Activated CD4-positive, alpha-beta memory T cell treated with anti-CD3 and anti-CD28 coated beads for 36 hours (primary cell): Measurements from ENCODE around the gene ATP2C1. TPM values are rescaled to one million over a fixed set of nuclear protein-coding genes. Genes with fewer than 3 reads are reported as not detected.

Source experiments
- CTCF ChIA-PET: fragments of 350-600 bp; sonication (Branson Sonifier 250); formaldehyde crosslinking; loops from one replicate; lab custom pipeline; 2021; ENCODE audit warnings: antibody characterized with exemption, inconsistent platforms; lab: Charles Lee
- POLR2A ChIA-PET: fragments of 350-600 bp; sonication (Branson Sonifier 250); formaldehyde crosslinking; loops from one replicate; lab custom pipeline; 2021; ENCODE audit warnings: antibody characterized with exemption; lab: Charles Lee
- DNase-seq: peaks from one replicate; pipeline ENCODE4 v3.0.0-alpha.2; 2020
- H3K27ac Mint-ChIP-seq: one replicate; pipeline ENCODE4 v1.8.0; 2021; ENCODE audit warnings: mixed read lengths
- H3K27me3 Mint-ChIP-seq: one replicate; pipeline ENCODE4 v1.8.0; 2021; ENCODE audit warnings: mixed read lengths
- H3K36me3 Mint-ChIP-seq: one replicate; pipeline ENCODE4 v1.8.0; 2021; ENCODE audit warnings: mixed read lengths
- H3K4me1 Mint-ChIP-seq: one replicate; pipeline ENCODE4 v1.8.0; 2021; ENCODE audit warnings: low read depth, mixed read lengths
- H3K4me3 Mint-ChIP-seq: one replicate; pipeline ENCODE4 v1.8.0; 2021; ENCODE audit warnings: mild to moderate bottlenecking, mixed read lengths
- H3K9me3 Mint-ChIP-seq: one replicate; pipeline ENCODE4 v1.8.0; 2021; ENCODE audit warnings: mixed read lengths
- intact Hi-C: fragments of 100-400 bp; cut with micrococcal nuclease; formaldehyde crosslinking; loops from one replicate; pipeline ENCODE4 v1.15.1; 2023
- total RNA-seq, 2 experiments: library from RNA; stranded (reverse); gene quantifications; one replicate each; pipeline ENCODE4 v1.2.3, GENCODE V29; 2021

ATP2C1 gene
- total RNA-seq, 2 experiments from 2014 or later: 49.8 to 53.2 TPM

- Mint-ChIP-seq H3K27ac (no peak overlapping the region), H3K27me3 (no peaks in the 10 kb centered on the region), H3K4me3 (no peak overlapping the region), H3K4me1 (peaks cover 20% of the 10 kb centered on the region), H3K36me3 (peaks cover 20% of the 10 kb centered on the region), H3K9me3 (peaks cover 12% of the 10 kb centered on the region)
- intact Hi-C loops: no loop called here
- DNase-seq: no peak
- CTCF ChIA-PET: no interaction called here
- POLR2A ChIA-PET: no interaction called here
Observed at GRCh38 chr3:130916507-130917167, 22.8 kb downstream of the ATP2C1 start.

- no peak for DNase-seq
- peaks cover 15% of the 10 kb centered on the region for H3K9me3 Mint-ChIP-seq
- H3K27me3 Mint-ChIP-seq: no peaks in the 10 kb centered on the region
- H3K4me1 Mint-ChIP-seq: peaks cover 33% of the 10 kb centered on the region
- H3K27ac Mint-ChIP-seq: no peak overlapping the region
- H3K4me3 Mint-ChIP-seq: no peak overlapping the region
- POLR2A ChIA-PET: no interaction called here
- intact Hi-C loops: no loop called here
- CTCF ChIA-PET: no interaction called here
- peaks cover 21% of the 10 kb centered on the region for H3K36me3 Mint-ChIP-seq
Observed at GRCh38 chr3:130918328-130918727, 24.4 kb downstream of the ATP2C1 start.

DNA sequence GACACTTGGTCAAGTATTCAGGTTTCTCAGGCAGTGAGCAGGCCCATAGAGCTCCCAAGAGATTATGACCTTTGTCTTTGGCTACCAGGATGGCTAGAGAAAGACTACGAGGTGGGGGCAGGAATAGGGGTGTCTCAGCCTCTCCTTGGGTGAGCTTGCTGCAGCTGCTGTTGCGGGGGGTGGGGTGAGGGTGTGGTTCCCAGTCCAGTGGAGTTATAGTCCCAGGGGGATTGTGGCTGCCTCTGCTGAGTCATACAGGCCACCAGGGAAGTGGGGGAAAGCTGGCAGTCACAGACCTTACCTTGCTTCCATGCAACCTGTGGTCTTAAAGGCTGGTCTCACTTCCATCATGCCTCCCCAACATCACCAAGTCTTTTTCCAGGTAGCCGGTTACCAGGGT, 31.7 kb downstream of the ATP2C1 start:
- H3K9me3 Mint-ChIP-seq: peaks cover 14% of the 10 kb centered on the region
- peaks cover 19% of the 10 kb centered on the region for H3K36me3 Mint-ChIP-seq
- peaks cover 43% of the 10 kb centered on the region for H3K4me1 Mint-ChIP-seq
- no peak overlapping the region for H3K27ac Mint-ChIP-seq
- intact Hi-C loops: no loop called here
- POLR2A ChIA-PET: no interaction called here
- DNase-seq: no peak
- H3K4me3 Mint-ChIP-seq: no peak overlapping the region
- CTCF ChIA-PET: no interaction called here
- H3K27me3 Mint-ChIP-seq: no peaks in the 10 kb centered on the region

DNA sequence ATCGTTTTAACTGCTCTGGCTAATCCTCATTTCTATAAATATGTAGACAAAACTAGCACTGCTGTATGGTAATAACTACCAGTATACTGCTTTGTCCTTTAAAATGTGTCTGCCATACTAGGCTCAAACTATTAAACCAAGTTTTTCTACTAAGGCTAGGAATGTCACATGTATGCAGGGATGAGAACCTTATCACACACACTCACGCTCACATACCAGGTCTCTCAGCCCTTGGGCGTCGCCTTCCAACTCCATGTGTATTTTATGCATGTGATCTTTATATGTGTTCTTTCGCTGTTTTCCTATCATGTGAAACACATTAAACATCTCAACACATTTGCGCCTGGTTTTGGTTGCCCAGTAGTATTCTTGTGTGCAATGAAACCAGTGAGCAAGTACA, 32.6 kb downstream of the ATP2C1 start:
- no peak overlapping the region for H3K4me3 Mint-ChIP-seq
- H3K36me3 Mint-ChIP-seq: peaks cover 21% of the 10 kb centered on the region
- H3K27ac Mint-ChIP-seq: no peak overlapping the region
- no peaks in the 10 kb centered on the region for H3K27me3 Mint-ChIP-seq
- intact Hi-C loops: no loop called here
- no peak for DNase-seq
- ChIA-PET POLR2A (no interaction called here), CTCF (no interaction called here)
- H3K9me3 Mint-ChIP-seq: peaks cover 14% of the 10 kb centered on the region
- H3K4me1 Mint-ChIP-seq: peaks cover 41% of the 10 kb centered on the region

DNA sequence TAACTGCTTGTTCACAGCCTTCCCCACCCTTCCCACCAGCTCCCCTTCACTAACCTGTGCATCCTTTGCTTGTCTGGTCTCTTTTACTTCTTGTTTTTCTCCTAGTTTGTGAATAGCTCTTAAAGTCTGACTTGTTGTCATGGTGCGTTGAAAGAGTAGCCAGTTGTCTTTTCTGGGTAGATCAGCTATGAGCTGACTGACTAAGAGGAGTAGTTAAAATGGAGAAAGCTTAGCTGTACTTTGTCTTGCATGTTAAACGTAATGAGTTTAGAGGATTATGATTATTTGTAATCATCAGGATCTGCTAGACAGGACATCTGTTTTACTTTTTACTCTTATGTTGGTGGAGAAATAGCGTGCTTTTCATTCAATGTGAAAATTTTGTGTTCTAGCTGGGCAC, 35.9 kb downstream of the ATP2C1 start:
- ChIA-PET POLR2A (no interaction called here), CTCF (interaction anchor here (1.4 kb wide), 1 partner anchor 37 kb away, joined by 6 read pairs; the partner anchor contains the start of gene ATP2C1)
- Mint-ChIP-seq H3K9me3 (no peaks in the 10 kb centered on the region), H3K27ac (no peak overlapping the region), H3K36me3 (peaks cover 24% of the 10 kb centered on the region), H3K4me1 (peaks cover 29% of the 10 kb centered on the region), H3K27me3 (no peaks in the 10 kb centered on the region), H3K4me3 (no peak overlapping the region)
- intact Hi-C loops: no loop called here
- DNase-seq: no peak

DNA sequence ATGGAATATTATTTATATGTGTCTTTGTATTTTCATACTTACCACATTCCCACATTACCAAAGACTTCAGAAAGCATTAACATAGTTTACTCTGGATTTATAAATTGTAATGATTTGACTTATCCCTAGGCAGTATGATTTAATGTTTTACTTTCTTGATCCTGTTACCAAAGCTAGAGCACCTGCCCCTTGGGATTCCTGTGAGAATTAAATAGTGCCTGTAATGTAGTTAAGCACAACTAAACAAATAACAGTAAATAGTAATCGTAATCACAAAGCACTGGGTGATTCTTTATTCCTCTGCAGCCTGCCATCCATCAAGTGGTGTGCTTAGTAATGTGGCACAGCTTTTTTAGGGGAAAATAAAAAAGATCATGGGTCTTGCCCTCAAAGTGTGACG, 39.1 kb downstream of the ATP2C1 start:
- no peak for DNase-seq
- ChIA-PET CTCF (no interaction called here), POLR2A (no interaction called here)
- peaks cover 14% of the 10 kb centered on the region for H3K4me1 Mint-ChIP-seq
- H3K4me3 Mint-ChIP-seq: no peak overlapping the region
- H3K27ac Mint-ChIP-seq: no peak overlapping the region
- H3K27me3 Mint-ChIP-seq: no peaks in the 10 kb centered on the region
- H3K36me3 Mint-ChIP-seq: peaks cover 21% of the 10 kb centered on the region
- no peaks in the 10 kb centered on the region for H3K9me3 Mint-ChIP-seq
- intact Hi-C loops: no loop called here

GRCh38 chr3:130933801-130934345, 40.0 kb downstream of the ATP2C1 start:
- H3K4me1 Mint-ChIP-seq: peaks cover 13% of the 10 kb centered on the region
- CTCF ChIA-PET: interaction anchor here (1.0 kb wide), 1 partner anchor 40 kb away, joined by 3 read pairs; the partner anchor contains the start of gene ATP2C1
- no peaks in the 10 kb centered on the region for H3K27me3 Mint-ChIP-seq
- no peak for DNase-seq
- H3K36me3 Mint-ChIP-seq: peaks cover 21% of the 10 kb centered on the region
- no peak overlapping the region for H3K27ac Mint-ChIP-seq
- POLR2A ChIA-PET: no interaction called here
- intact Hi-C loops: no loop called here
- no peak overlapping the region for H3K4me3 Mint-ChIP-seq
- no peaks in the 10 kb centered on the region for H3K9me3 Mint-ChIP-seq

DNA sequence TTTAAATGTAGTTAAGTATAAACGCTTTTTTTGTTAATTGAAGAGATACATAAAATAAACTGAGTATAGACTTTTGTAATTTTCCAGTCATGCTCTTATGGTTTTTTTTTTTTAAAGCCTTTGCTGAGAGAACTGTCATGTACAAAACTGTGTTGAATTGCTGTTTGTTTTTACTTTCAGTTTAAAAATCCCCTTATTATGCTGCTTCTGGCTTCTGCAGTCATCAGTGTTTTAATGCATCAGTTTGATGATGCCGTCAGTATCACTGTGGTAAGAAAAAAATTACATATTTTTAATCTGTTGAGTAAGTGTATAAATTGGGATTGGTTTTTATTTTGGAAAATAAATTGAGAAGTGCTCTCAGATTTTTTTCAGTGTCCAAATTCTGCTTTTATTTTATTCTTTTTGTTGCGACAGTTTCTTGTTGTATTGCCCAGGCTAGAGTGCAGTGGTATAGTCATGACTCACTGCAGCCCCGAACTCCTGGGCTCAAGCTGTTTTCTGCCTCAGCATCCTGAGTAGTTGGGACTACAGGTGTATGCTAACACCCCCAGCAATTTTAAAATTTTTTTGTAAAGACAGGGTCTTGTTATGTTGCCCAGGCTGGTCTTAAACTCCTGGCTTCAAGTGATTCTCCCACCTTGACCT, 40.7 kb downstream of the ATP2C1 start:
- DNase-seq: no peak
- Mint-ChIP-seq H3K27ac (no peak overlapping the region), H3K36me3 (peaks cover 23% of the 10 kb centered on the region), H3K27me3 (no peaks in the 10 kb centered on the region), H3K4me3 (no peak overlapping the region), H3K4me1 (peaks cover 7% of the 10 kb centered on the region), H3K9me3 (no peaks in the 10 kb centered on the region)
- POLR2A ChIA-PET: no interaction called here
- CTCF ChIA-PET: interaction anchor here (1.0 kb wide), 1 partner anchor 41 kb away, joined by 3 read pairs; the partner anchor contains the start of gene ATP2C1
- intact Hi-C loops: no loop called here

DNA sequence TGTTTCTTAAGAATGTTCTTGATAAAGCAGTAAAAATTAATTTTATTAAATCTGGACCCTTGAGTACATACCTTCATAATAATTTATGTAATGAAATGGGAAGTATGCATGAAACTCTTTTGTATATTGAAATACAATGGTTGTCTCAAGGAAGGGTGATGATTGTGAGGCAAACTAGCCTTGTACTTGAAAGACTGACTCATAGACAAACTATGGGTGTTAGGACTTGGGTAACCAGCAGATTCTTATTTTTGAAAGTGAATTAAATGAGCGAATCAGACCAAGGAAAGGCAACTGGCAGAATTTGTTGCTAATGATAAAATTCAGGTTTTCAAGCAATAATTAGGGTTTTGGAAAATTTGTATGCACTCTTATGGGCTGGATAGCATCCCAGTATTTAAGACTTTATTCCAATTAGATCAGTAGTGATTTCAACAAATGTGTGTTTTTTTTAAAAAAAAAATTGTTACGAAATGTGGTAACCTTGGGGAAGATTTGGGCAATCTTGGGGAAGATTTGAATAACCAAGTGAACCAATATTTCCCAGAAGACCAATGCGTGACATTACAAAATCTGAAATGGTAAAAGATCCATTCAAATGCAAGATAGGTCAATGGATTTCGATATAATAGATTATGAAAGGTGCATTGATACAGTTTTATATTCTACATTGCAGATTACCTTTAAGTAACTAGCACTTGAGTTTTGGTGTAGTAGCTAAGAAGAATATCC, 42.0 kb downstream of the ATP2C1 start:
- H3K9me3 Mint-ChIP-seq: no peaks in the 10 kb centered on the region
- POLR2A ChIA-PET: no interaction called here
- H3K36me3 Mint-ChIP-seq: peaks cover 30% of the 10 kb centered on the region
- no peak for DNase-seq
- H3K27ac Mint-ChIP-seq: no peak overlapping the region
- CTCF ChIA-PET: interaction anchor here (1.0 kb wide), 1 partner anchor 8 kb away, joined by 3 read pairs; no protein-coding TSS in a partner anchor
- no peaks in the 10 kb centered on the region for H3K27me3 Mint-ChIP-seq
- intact Hi-C loops: no loop called here
- peaks cover 4% of the 10 kb centered on the region for H3K4me1 Mint-ChIP-seq
- no peak overlapping the region for H3K4me3 Mint-ChIP-seq

DNA sequence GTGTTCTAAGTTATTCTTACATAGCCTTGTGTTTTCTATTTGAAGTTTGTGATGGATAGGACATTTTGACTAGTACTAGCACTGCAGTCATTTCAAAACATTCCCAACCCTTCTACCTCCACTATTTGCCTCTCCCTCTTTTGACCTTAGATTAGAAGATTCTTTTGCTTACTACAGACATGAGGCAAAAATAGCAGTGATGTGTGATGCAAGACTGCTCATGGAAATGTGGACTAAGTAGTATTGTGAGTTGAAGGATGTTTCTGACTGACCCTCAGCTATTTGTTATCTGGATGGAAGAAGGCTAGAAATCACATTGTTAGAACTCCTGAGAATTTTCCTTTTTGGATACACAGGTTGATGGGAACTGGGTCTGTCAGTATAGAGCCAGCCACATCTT, 45.9 kb downstream of the ATP2C1 start:
- H3K27me3 Mint-ChIP-seq: no peaks in the 10 kb centered on the region
- H3K36me3 Mint-ChIP-seq: peaks cover 41% of the 10 kb centered on the region
- intact Hi-C loops: no loop called here
- no peaks in the 10 kb centered on the region for H3K9me3 Mint-ChIP-seq
- H3K4me3 Mint-ChIP-seq: no peak overlapping the region
- CTCF ChIA-PET: no interaction called here
- H3K4me1 Mint-ChIP-seq: no peaks in the 10 kb centered on the region
- H3K27ac Mint-ChIP-seq: no peak overlapping the region
- POLR2A ChIA-PET: no interaction called here
- DNase-seq: no peak

- no peaks in the 10 kb centered on the region for H3K9me3 Mint-ChIP-seq
- intact Hi-C loops: no loop called here
- ChIA-PET POLR2A (no interaction called here), CTCF (no interaction called here)
- H3K4me1 Mint-ChIP-seq: no peaks in the 10 kb centered on the region
- DNase-seq: no peak
- H3K27ac Mint-ChIP-seq: no peak overlapping the region
- no peak overlapping the region for H3K4me3 Mint-ChIP-seq
- H3K36me3 Mint-ChIP-seq: peaks cover 50% of the 10 kb centered on the region
- no peaks in the 10 kb centered on the region for H3K27me3 Mint-ChIP-seq
Observed at GRCh38 chr3:130941793-130942192, 47.9 kb downstream of the ATP2C1 start.

DNA sequence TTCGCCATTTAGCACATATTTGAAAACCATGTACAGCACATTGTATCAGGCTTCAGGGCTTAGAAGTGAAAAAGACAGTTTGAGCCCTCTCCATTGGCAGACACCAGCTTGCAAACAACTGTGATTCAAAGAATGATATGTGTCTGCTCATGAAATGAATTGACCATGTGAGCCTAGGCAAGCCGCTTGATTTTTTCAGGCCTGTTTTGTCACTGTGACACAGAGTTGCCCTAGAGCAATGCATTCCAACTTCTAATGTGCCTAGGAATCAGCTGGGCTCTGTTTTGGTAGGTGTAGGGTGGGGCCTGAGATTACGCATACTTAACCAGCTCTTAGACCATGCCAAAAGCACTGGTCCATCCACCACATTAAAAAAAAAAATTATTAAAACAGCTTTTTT, 53.0 kb downstream of the ATP2C1 start:
- CTCF ChIA-PET: no interaction called here
- Mint-ChIP-seq H3K27ac (no peak overlapping the region), H3K9me3 (peaks cover 10% of the 10 kb centered on the region), H3K36me3 (peaks cover 63% of the 10 kb centered on the region), H3K4me1 (peaks cover 26% of the 10 kb centered on the region), H3K27me3 (no peaks in the 10 kb centered on the region), H3K4me3 (no peak overlapping the region)
- no peak for DNase-seq
- POLR2A ChIA-PET: no interaction called here
- intact Hi-C loops: loop anchor here (5.0 kb wide), 1 partner anchor 40 kb away; no protein-coding TSS in a partner anchor
